ACC112 (cell line): Measurements from ENCODE around the gene CHST12.

Source experiments
- H2AFZ ChIP-seq: fragments of 200-600 bp; sonication (generic); one replicate; pipeline ENCODE4 v1.6.0; 2017; ENCODE audit warnings: antibody characterized with exemption, low read length; ENCODE audit not compliant: unreplicated experiment
- H3K27ac ChIP-seq: fragments of 200-600 bp; sonication (generic); 2 replicates; pipeline ENCODE4 v1.5.1; 2014; ENCODE audit warnings: low read depth, mild to moderate bottlenecking, antibody characterized with exemption, low read length, moderate library complexity
- H3K27me3 ChIP-seq: fragments of 200-600 bp; sonication (generic); 2 replicates; pipeline ENCODE4 v1.6.1; 2014; ENCODE audit warnings: mild to moderate bottlenecking, antibody characterized with exemption, low read length, moderate library complexity, mixed read lengths; ENCODE audit not compliant: insufficient read depth
- H3K36me3 ChIP-seq: fragments of 200-600 bp; sonication (generic); 2 replicates; pipeline ENCODE4 v1.6.1; 2016; ENCODE audit warnings: mild to moderate bottlenecking, antibody characterized with exemption, low read length, moderate library complexity, mixed read lengths; ENCODE audit not compliant: insufficient read depth
- H3K4me1 ChIP-seq: fragments of 200-600 bp; sonication (generic); one replicate; pipeline ENCODE4 v1.6.1; 2016; ENCODE audit warnings: low read length, mixed read lengths; ENCODE audit not compliant: insufficient read depth, unreplicated experiment, control insufficient read depth
- H3K4me3 ChIP-seq: fragments of 200-600 bp; sonication (generic); 2 replicates; pipeline ENCODE4 v1.5.1; 2014; ENCODE audit warnings: mild to moderate bottlenecking, low read depth, low read length
- H3K79me2 ChIP-seq: fragments of 200-600 bp; sonication (generic); one replicate; pipeline ENCODE4 v1.6.0; 2016; ENCODE audit warnings: low read length; ENCODE audit not compliant: control insufficient read depth, unreplicated experiment, insufficient read depth

Gene CHST12

GRCh38 chr7:2420216-2420933 is 17.0 kb downstream of the CHST12 start:
- Histone ChIP-seq H3K4me1 (peaks cover 3% of the 10 kb centered on the region), H3K36me3 (no peaks in the 10 kb centered on the region), H3K27me3 (no peaks in the 10 kb centered on the region), H3K27ac (no peak overlapping the region), H3K79me2 (peaks cover 3% of the 10 kb centered on the region), H3K4me3 (no peak overlapping the region), H2AFZ (no peak overlapping the region)

- Histone ChIP-seq H3K36me3 (no peaks in the 10 kb centered on the region), H3K27me3 (no peaks in the 10 kb centered on the region), H3K79me2 (peaks cover 3% of the 10 kb centered on the region), H2AFZ (no peak overlapping the region), H3K4me1 (peaks cover 3% of the 10 kb centered on the region), H3K27ac (no peak overlapping the region), H3K4me3 (no peak overlapping the region)
Observed at GRCh38 chr7:2421943-2422310, 18.5 kb downstream of the CHST12 start.

- Histone ChIP-seq H3K4me3 (no peak overlapping the region), H3K27ac (no peak overlapping the region), H2AFZ (no peak overlapping the region), H3K4me1 (no peaks in the 10 kb centered on the region), H3K27me3 (no peaks in the 10 kb centered on the region), H3K36me3 (no peaks in the 10 kb centered on the region), H3K79me2 (no peaks in the 10 kb centered on the region)
Observed at GRCh38 chr7:2425749-2426148, 22.3 kb downstream of the CHST12 start.

- H3K27ac ChIP-seq = no peak overlapping the region
- H3K79me2 ChIP-seq = peaks cover 5% of the 10 kb centered on the region
- H3K36me3 ChIP-seq = peaks cover 19% of the 10 kb centered on the region; the same call in 1 of the 2 replicates
- H3K4me3 ChIP-seq = no peak overlapping the region
- no peak overlapping the region for H2AFZ ChIP-seq
- H3K27me3 ChIP-seq = no peaks in the 10 kb centered on the region
- no peaks in the 10 kb centered on the region for H3K4me1 ChIP-seq
Observed at GRCh38 chr7:2431260-2431867, 28.0 kb downstream of the CHST12 start.

GRCh38 chr7:2432910-2433712 is 29.7 kb downstream of the CHST12 start:
- Histone ChIP-seq H3K27ac (no peak overlapping the region), H3K4me1 (no peaks in the 10 kb centered on the region), H3K27me3 (no peaks in the 10 kb centered on the region), H3K4me3 (no peak overlapping the region), H3K79me2 (peaks cover 5% of the 10 kb centered on the region), H3K36me3 (peaks cover 19% of the 10 kb centered on the region; the same call in 1 of the 2 replicates), H2AFZ (no peak overlapping the region)

- H3K36me3 ChIP-seq = peaks cover 19% of the 10 kb centered on the region; the same call in 1 of the 2 replicates
- no peak overlapping the region for H3K27ac ChIP-seq
- H3K27me3 ChIP-seq = no peaks in the 10 kb centered on the region
- peaks cover 6% of the 10 kb centered on the region for H3K4me1 ChIP-seq
- no peak overlapping the region for H3K4me3 ChIP-seq
- no peak overlapping the region for H2AFZ ChIP-seq
- H3K79me2 ChIP-seq = peaks cover 5% of the 10 kb centered on the region
Observed at GRCh38 chr7:2433713-2434550, 30.5 kb downstream of the CHST12 start.

- Histone ChIP-seq H3K4me1 (peaks cover 6% of the 10 kb centered on the region), H3K27me3 (no peaks in the 10 kb centered on the region), H3K27ac (no peak overlapping the region), H3K4me3 (no peak overlapping the region), H2AFZ (no peak overlapping the region), H3K36me3 (peaks cover 19% of the 10 kb centered on the region; the same call in 1 of the 2 replicates), H3K79me2 (peaks cover 5% of the 10 kb centered on the region)
Observed at GRCh38 chr7:2435146-2435545, 31.7 kb downstream of the CHST12 start.

GRCh38 chr7:2436341-2437104 is 33.1 kb downstream of the CHST12 start:
- Histone ChIP-seq H3K36me3 (peaks cover 11% of the 10 kb centered on the region; the same call in 1 of the 2 replicates), H3K27me3 (no peaks in the 10 kb centered on the region), H3K4me1 (peaks cover 6% of the 10 kb centered on the region), H3K27ac (no peak overlapping the region), H2AFZ (no peak overlapping the region), H3K4me3 (no peak overlapping the region), H3K79me2 (peaks cover 3% of the 10 kb centered on the region)

- no peak overlapping the region for H3K27ac ChIP-seq
- no peaks in the 10 kb centered on the region for H3K79me2 ChIP-seq
- H2AFZ ChIP-seq = no peak overlapping the region
- H3K4me1 ChIP-seq = peaks cover 6% of the 10 kb centered on the region
- H3K27me3 ChIP-seq = no peaks in the 10 kb centered on the region
- peaks cover 11% of the 10 kb centered on the region; the same call in 1 of the 2 replicates for H3K36me3 ChIP-seq
- H3K4me3 ChIP-seq = no peak overlapping the region
Observed at GRCh38 chr7:2437136-2437535, 33.7 kb downstream of the CHST12 start.
